HG03159 (cell line): ENCODE results near the gene VAC14.
"Not testable (repeated sequence)": the region's sequence is repeated elsewhere in the genome, so short reads cannot be mapped to it uniquely, and the experiment has no call there.

Experiments used
- ATAC-seq: cut with Tn5 transposase; IDR thresholded peaks from one replicate; pipeline ENCODE4 v1.9.1; 2021; ENCODE audit warnings: mild to moderate bottlenecking, moderate library complexity; ENCODE audit not compliant: unreplicated experiment

Gene VAC14

DNA sequence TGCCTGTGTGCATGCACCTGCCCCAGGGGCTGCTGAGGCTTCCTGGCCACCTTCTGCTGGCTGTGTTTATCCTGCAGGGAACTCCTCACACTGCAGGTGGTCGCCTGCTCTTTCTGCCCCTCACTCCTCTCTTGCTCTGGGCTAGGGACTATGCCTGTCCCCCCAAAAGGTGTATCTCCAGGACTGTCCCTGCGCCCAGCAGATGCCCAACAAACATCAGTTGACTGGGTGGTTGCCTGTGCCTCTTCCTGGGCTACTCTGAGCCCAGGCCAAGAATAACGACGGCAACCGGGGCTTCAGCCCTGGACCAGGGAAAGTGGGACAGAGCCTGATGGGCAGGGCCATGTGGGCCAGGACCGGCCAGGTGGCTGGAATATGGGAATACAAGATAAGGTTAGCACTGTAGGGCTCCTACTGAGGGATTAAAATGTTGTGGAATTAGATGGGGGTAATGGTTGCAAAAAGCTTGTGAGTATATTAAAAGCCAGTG is 55.4 kb downstream of the VAC14 start:
- no peak for ATAC-seq

DNA sequence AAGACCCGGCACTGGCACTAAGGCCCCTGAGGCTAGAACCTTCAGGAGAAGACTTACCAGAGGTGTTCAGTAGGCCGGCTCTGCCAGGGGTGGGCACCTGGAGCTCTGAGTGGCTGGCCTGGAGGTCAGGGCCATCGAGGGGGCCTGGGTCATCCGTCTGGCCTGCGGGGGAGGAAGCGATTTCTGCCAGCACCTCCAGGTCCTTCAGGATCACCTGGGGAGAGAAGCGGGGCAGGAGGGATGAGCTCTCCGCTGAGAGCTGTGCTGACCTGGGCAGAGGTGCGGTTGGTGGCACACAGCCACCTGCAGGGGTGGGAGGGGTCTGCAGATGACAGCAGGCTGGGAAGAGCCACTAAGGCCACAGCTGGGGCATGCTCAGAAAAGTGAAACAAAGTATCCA is 56.6 kb downstream of the VAC14 start:
- ATAC-seq, result no peak

DNA sequence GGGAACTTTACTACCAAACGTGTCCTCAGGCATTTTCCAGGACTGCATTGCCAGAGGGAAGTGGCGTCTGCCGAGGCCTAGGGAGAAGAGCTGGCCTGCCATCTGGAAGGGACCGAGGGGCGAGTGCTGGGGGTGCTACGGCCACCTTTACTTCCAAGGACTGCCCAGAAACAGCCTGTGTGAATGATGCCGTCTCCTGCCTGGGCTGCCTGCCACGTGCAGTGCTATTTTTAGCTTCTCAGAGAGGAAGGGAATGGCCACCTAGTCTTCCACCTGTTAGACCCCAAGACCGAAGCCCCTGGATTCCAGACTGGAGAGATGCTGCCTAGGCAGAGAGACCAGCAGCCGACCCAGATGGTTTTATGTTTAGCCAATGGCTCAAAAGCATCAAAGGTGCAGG is 57.2 kb downstream of the VAC14 start:
- no peak for ATAC-seq

DNA sequence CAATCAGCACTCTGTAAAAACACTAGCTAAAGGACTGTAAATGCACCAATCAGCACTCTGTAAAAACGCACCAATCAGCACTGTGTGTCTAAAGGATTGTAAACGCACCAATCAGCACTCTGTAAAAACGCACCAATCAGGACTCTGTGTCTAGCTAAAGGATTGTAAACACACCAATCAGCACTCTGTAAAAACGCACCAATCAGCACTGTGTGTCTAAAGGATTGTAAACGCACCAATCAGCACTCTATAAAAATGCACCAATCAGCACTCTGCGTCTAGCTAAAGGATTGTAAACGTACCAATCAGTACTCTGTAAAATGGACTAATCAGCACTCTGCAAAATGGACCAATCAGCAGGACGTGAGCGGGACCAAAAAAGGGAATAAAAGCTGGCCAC is 58.0 kb downstream of the VAC14 start:
- not testable (repeated sequence) for ATAC-seq

DNA sequence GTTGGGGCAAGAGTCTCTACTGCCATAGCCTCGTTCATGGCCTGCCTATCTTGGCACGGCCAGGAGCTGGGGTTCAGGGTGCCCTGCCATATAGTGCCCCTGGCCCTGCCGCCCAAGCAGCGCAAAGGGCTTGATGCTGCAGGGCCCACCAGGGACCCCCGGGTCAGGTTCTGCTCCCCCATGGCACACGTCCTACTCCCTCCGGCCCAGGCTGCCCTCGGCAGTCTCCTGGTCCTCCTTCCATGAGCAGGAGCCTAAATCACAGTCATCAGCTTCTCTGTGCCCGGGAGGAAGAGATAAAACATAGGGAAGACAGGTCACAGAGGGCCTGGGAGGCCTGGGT is 59.2 kb downstream of the VAC14 start:
- no peak for ATAC-seq

DNA sequence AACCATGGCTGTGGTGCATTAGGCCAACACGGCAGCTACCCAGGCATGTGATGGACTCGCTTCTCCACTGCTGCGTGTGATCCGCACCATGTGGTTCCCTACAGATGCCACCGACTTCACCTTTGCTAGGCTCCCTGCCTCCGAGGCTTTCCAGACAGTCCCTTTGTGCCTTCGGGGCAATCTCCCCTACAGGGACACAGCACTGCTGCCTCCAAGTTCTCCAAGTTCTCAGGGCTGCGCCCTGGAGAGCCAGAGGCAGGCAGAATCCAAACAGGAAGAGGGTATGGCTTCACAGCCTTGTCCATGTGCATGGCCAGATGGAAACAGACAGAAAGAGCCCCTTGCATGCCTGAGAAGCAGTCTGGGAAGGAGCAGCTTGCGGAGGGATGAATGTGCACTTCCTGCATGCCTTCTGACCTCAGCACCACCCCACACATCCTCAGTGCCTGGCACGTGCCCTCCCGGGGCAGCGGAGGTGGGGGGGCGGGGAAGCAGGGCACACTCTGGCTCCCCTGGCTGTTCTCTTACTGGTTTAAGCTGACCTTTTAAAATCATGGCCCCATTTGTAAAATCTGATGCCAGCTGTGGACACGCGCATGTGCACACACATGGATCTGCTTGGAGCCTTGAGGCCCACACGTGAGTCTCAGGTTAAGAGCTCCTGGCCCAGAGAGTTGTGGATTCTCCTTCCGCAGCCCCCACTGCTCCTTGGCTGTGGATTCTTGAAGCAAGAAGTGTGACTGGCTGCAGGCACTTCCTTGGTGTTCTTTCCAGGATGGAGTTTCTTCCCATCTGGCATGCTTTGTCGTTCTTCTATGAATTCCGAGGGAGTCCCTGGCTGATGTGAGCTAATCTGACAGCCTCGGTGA is 59.8 kb downstream of the VAC14 start:
- no peak for ATAC-seq

DNA sequence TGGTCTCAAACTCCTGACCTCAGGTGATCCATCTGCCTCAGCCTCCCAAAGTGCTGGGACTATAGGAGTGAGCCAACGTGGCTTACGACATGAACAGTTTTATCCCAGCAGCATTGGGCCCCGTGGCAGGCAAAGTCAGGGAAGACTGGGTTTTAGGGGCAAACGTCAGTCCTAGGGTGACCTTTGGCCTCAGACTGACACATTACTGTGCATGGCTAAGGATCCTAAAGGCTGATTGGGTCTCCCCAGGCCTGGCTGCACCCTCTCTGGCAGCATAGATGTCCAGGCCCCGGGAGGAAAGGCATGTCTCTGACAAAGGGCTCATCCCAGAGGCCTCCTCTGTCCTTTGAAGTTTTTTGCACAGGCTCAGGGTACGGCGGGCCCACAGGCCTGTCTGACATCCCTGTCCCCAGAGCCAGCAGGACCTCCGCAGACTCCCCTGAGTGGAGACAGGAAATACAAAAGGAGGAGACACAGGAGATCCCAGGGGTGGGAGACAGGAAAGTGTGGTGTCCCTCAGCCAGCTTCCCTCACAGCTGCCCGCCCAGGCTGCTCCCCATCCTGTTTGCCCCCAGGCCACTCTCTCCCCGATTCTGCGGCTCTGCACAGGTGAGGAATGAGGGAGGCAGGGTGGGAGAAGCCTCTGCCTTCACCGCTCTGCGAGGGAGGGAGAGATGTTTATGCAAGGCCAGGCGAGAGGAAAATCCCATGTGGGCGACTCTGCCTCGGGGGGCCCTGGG is 60.6 kb downstream of the VAC14 start:
- no peak for ATAC-seq

DNA sequence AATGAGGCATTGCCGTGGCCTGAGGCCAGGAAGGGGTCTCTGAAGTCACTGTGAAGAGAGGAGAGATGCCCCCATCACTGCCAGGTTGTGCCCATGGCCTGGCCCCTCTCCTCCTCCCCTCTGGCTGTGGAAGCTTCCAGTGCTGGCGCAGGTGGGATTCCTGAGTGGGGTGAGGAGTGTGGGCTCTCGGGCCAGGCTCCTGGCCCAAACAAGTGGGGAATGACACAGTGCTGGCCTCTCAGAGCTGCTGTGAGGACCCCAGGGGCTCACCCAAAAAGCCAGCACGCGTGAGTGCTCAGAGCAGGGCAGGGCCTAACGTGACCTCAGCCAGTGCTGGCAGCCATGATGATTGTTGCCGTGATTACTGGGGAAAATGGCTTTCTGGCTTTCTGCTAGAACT is 61.6 kb downstream of the VAC14 start:
- ATAC-seq, result no peak

DNA sequence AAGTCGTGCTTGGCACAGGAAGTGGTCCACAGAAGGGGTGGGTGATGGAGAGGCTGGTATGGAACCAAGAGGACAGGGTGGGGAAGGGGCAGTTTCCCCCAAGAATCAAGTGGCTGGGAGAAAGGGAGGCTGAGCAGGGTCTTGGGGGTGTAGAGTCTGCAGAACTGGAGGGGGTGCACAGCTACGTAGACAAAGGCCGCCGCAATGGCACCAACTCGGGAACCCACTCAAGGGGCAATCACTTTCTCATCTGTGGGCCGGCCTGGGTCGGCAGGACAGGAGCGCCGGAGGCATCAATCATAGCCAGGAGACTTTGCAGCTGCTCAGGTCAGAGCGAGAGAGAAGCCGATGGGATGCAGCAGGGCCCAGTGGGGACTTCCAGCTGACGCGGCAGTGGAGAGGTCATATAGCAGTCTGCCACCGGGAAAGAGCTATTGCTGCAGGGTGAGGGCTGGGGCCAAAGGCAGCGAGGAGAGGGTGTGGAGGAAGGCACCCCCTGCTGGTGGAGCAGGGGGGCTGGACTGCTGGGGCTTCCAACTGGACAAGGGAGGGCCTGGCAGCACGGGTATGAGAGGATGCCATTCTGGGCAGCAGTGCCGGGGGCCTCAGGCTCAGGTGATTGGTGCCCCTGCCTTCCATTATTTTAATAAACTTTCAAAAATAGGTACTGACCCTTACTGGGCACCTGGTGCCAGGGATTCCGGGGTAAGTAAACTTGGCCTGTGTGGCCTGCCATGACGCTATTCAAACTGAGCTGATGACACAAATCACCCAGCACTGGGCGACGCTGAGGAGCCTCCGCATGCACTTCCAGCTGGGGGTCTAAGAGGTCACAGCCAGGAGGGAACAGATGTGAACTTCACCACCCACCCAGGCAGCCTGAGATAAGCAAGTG is 62.6 kb downstream of the VAC14 start:
- no peak for ATAC-seq

DNA sequence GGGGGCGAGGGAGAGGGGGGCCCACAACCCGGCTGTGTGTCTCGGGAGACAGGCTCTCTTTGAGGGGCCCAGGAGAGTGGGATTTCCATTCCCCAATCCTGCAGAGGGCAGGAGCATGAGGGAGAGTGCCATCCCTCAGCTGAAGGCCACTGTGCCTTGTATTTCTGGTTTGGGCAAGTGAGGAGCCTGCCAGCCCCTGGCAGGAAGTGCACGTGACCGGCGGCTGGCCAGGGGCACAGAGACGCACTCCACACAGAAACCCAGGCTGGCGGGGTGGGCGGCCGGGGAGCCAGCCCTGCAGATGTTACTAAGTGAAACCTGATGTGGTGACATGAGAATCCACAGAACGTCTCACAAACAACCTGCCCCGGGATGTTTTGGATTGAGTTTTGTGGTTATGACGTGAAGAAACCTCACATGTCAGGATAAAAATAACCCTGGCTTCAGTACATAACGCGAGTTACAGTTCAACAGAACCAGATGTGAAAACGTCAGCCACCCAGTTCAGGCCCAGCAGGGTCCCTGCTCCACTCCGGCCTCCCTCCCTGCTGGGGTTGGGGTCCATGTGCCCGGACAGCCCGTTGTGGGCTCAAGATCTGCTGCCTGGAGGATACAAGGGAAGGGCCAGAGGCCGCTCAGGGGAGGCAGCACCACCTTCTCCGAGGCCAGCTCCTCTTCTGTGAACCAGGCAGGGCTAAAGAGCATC is 63.4 kb downstream of the VAC14 start:
- peak; percentile 88 for ATAC-seq

DNA sequence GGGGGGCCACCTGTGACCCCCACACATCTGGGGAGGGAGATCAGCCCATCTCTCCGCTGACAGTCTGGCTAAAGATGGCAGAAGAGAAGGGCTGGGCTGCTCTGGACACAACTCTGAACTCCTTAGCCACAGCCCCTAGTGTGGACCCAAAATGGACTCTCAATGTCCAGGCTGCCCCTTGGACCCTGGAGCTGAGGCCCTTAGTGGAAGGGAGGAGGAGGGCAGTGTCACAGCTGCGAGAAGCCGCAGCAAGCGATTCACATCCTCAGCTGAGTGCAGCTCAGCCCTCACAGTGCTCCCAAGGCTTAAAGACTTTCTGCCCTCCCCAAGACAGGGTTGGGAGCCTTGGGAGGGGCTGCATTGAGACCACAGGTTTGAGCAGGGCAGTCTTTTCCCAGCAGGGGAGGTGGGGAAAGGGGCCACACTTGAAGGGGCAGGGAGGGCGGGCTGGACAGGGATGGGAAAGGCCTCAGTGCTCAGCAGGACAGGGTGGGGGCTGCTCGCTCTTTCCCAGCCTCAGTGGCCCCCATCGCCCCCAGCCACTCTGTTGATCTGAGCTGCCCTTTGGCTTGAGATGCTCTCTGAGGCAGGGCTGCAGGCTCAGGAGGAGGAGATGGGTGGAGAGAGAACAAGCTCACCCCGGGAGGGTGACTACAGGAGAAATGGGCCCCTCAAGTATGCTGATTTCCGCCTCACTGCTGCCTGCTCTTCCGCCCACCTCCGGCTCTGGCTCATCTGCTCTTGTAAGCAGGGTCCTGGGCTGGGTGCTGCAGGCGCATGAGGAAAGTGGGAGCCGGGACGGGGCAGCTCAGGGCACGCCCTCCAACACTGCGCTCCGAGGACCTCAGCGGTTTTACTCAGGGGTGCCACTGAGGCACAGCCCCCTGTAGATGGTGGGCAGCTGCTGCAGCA is 64.2 kb downstream of the VAC14 start:
- ATAC-seq, result no peak

DNA sequence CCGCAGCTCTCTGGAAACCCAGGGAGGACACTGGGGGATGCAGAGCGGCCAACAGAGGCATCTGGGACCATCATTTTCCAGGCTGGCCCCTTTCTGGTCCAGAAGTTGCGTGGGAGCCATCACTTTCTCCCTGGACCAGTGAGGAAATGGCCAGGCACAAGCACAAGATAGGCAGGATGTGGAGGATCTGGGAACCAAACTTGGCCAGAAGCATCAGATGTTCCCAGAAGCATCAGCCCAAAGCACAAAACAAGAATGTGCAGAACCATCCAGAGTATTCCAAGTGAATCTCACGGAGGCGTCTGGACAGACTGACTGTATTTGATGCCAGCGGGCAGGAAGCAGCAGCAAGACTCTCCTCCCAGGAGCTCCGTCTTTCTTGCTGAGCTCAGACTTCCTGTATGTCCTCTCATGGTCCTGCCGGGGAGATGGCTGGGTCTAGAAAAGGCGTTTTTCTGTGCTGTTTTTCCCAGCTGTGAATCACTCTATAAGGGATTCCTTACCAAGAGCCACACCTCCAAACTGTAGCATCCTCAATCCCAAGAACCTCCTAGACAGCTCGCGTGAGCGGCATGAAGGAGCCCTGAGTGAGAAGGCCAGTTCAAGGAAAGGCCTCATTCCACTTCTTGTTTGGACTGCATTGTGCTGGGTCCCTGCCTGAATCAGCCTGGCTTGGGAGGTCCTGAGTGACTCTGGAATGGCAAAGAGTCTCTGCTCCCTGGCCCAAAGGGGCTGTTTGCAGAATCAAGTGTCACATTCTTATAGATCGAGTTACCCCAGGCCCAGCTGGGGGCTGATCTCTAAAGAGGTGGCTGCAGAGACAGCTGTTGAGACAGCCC is 65.6 kb downstream of the VAC14 start:
- ATAC-seq, result no peak

DNA sequence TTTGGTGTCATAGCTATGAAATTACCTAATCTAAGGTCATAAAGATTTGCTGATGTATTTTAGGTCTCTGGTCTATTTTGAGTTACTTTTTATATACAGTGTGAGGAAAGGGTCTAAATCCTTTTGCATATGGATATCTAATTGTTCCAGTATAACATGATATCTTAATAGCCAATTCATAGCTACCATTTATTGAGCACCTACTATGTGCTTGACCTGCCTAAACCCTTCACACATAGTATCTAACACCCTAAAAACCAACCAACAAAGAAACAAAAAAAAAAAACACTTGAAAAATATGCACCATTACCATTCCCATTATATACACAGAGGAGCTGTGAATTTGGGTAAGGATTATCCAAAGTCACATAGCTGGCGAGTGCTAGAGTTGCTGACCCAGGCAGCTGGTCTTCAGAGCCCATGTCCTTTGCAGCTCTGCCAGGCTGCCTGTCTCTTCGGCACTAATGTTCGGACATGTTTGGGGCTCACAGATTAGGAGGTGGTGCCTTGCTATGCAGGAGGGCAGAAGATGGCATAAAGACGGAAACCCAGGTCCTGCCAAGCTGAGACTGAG is 66.3 kb downstream of the VAC14 start:
- no peak for ATAC-seq

DNA sequence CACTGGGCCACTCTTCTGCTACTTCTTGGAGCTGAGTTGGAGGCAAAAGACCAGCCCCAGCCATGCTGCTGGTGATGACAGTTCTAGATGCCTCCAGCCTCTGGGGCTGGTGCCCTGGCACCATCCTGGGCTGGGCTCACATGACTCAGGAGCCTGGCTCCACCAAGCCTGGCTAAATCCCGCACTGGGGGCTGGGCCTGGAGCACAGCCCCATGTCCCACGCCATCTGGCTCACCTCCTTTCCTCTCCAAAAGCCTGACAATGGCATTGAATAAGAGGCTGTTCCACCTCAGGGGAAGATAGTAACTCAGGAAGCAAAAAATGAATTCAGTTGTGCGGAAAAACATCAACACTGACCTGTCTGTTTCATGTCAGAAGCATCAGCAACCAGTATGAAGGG is 70.0 kb downstream of the VAC14 start:
- no peak for ATAC-seq

DNA sequence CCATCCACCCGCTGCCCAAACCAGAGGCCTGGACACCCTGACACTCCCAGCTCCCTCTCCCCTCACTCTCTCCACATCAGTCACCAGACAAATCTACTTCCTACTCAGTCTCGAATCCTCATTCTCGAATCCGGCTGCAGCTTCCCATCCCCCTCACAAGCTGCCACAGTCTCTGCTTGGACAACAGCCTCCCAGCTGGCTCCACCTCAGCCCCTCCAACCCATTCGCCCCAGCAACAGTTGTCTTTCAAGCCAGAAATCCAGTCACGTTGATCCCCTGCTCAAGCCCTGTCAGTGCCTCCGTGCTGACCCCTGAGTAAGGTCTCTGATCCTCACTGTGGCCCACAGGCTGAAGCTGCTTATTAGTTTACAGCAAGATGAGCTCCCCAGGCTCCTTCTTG is 70.9 kb downstream of the VAC14 start:
- ATAC-seq, result no peak

DNA sequence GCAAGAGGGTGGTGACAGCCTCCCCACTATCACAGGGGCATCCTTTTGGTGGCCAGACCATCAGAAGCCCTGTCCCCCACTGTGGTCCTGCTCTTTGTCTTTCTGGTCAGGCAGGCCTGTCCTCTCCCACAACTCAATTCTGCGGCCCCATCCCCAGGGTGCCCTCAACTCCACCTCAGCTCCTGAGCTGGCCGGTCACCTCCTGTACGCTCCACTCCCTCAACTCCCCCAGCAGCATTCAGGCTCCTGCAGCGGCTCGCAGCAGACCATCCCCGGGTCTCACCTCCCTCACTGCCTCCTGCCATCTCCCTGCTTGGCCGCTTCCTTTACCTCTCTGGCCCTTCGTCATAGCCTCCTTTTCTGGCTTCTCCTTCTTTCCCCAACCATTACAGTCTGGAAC is 71.7 kb downstream of the VAC14 start:
- ATAC-seq, result no peak

DNA sequence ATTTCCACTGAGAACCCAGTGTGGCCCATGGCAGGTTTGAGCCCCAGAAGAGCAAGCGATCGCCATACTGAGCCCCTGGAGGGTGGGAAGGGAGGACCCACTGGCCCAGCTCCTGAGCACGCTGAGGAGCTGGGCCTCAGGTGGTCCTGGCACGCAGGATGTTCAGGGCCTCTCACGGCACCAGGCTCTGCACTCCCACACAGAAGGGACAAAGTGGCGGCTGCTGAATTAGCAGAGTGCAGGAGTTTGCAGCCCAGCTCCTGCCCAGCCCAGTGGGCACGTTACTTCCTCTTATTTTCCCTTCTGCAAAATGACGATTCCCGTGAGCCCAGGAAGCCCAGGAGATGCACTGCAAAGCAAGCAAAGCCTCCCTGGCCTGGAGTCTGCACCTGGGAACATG is 72.8 kb downstream of the VAC14 start:
- no peak for ATAC-seq

DNA sequence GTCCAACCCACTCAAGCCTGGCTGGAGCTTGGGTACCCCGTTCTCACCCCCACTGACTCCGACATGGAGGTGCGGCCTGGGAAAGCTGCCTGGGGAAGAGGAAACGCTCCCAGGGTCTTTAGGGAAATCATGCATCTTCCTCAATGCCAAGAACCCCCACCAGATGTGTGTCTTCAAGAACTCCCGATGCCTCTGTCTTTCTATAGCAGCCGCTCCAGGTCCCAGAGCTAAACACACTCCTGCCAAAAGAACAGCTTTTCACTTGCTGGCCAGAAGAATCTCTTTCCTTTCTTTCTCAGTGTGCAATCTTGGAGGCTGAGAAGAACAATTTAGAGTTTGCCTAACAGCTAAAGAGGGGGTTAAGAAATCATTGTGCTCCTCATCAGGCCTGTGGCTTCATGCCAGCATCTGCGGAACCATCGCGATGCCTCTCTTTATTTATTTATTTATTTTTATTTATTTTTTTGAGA is 74.0 kb downstream of the VAC14 start:
- no peak for ATAC-seq
